ENCODE results near the gene OR52K2. TPM values are rescaled to one million over a fixed set of nuclear protein-coding genes. Genes with fewer than 3 reads are reported as not detected.
"Not testable (repeated sequence)": the region's sequence is repeated elsewhere in the genome, so short reads cannot be mapped to it uniquely, and the experiment has no call there.

OR52K2 gene
- total RNA-seq, 1 donor from 2014 or later: not detected

DNA sequence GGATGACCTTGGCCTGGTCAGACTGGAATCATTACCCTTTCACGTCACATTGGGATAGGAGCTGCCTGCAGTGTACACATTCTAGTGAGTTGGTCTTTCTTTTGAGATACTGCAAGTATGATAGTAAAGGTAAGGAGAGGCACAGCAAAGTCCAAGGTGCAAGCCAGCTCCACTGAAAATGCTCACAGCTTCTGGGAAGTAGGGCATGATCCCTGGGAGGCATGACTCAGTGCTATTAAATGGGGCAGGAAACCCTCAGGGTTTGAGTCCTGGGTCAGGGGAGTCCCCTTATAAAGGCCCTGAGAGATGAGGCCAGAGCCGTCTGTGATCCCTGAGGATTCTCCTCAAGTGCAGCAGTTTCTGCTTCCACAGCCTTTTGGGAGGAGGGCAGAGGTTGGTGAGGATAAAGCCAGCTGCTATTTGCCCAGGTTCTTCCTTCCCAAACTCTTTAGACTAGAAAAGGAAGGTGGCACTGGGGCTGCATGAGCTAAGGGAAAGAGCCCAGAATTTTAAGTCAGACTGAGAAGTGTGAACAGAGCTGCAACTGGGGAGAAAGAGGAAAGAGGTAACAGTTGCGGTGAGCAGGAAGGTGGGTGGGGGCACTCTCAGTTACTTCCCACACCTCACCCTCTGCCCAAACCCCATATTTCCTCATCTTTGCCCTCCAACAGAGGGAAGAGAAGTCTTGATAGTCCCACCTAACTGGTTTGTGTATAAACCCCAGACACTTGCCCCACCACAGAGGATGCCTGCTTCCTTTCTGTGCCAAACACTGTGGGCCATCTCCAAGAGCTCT, 18.9 kb downstream of the OR52K2 start:
- ATAC-seq: no peak

DNA sequence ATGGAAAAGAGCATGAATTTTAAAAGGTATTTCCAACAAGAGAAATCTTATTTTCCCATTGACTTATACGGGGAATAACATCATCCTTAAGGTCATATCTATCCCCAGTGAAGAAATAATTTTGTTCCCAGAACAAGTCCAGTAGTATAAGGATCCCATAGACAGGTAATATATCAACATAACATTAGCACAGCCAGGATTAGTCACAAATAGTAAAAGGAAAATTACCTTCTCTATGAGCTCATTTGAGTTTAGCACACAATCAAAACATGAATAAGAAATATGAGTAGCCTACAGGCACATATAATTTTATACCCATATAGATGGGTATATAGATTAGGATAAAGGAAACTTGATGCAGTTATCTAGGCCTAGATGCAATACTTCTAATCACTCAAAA, 30.5 kb downstream of the OR52K2 start:
- ATAC-seq: no peak
- intact Hi-C loops (cut with micrococcal nuclease): no loop called here
- DNase-seq: no peak

More for the DNA sequence above, 18.9 kb downstream of the OR52K2 start:
- intact Hi-C loops (cut with micrococcal nuclease): no loop called here
- DNase-seq: no peak

DNA sequence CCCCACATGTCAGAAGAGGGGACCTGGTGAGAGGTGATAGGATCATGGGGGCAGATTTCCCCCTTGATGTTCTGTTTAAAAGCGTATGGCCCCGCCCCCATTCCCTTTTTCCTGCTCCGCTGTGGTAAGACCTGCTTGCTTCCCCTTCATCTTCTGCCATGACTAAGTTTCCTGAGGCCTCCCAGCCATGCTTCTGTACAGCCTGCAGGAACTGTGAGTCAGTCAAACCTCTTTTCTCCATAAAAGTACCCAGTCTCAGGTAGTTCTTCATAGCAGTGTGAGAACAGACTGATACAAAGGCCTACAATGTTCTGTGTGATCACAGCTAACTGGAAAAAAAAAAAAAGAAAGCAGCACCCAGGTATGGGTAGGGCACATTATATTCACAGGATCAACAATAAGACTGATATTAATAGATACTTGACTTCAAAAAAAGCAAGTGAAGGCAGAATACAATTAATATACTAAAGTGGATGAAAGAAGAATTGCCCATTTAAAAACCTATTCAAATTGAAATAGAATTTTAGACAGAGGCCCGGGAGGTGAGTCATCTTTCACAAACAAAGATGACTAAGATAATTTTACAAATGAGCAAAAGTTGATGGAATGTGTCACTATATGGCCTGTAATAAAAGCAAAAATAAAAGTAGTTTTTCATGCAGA, 31.6 kb downstream of the OR52K2 start:
- intact Hi-C loops (cut with micrococcal nuclease): no loop called here
- DNase-seq (no peak), ATAC-seq (no peak)

DNA sequence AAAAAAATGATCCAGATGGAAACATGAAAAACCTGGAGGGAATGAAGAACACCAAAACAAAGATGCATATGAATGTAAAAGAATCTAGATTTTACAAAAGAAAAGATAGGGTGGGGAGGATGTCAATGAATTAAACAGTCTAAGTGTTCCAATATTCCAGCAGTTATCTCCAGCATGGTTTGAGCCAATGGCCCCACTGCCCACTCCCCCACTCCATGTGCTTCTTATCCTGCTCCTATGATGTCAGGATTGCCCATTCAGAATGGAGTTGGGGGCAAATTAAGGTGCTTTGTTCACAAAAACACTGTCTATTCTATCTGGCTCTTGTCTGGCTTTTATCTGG, 32.1 kb downstream of the OR52K2 start:
- ATAC-seq: no peak
- no peak for DNase-seq
- intact Hi-C loops (cut with micrococcal nuclease): no loop called here

DNA sequence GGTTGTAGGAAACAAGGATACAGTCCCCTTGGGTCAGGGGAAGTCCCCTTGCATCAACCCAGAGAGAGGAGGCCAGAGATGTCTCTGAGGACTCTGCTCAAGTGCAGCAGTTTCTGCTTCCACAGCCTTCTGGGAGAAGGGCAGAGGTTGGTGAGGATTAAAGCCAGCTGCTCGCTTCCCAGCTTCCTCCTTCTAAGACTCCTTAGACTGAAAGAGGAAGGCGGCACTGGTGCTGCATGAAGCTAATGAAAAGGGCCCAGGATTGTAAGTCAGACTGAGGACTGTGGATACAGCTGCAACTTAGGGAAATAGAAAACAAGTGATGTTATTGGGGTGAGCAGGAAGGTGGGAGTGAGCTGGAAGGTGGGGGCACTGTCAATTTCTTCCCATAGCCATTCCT, 33.4 kb downstream of the OR52K2 start, which contains the start of gene OR52K1:
OR52K1 (plus strand) TSS at position 202 of the 400 bp plus-strand sequence. CDS start 6,255 bp downstream, outside the sequence.
- intact Hi-C loops (cut with micrococcal nuclease): no loop called here
- no peak for DNase-seq
- peak; percentile 26 for ATAC-seq

- no peak for DNase-seq
- no peak for ATAC-seq
- intact Hi-C loops (cut with micrococcal nuclease): no loop called here
These were observed 35.2 kb downstream of the OR52K2 start for GRCh38 chr11:4484310-4484709.

- DNase-seq, ATAC-seq: not testable (repeated sequence)
- intact Hi-C loops (cut with micrococcal nuclease): loop anchor here (5.0 kb wide), 1 partner anchor 304 kb away; no protein-coding TSS in a partner anchor
These were observed 42.3 kb downstream of the OR52K2 start for GRCh38 chr11:4491405-4491804.

DNA sequence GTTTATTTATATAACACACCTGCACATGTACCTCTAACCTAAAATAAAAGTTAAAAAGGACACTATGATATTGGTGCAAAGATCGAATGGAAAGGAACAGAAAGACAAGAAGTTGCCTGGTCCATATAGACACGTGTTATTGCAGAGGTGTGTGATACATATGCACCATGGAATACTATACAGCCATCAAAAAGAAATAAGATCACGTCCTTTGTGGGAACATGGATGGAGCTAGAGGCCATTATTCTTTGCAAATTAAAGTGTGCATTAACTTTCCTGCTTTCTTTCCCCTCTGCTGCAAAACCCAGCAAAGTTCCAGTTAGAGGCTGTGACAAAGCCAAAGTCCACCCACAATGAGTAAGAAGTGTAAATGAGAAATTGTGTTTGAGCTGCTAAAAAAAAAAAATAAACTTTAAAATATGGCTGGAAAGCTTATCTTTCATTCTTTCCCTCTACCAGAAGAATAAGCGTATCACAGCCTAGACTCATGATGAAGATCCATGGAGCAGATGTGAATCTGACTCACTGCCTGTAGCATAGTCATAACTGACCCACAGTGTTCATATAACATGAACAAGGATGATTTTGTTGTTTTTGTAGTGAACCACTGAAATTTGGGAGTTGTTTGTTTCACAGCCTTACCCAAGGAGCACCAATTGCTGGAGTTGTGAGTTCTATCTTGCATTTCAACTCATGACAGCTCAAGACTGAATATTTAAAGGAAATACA, 42.9 kb downstream of the OR52K2 start:
- ATAC-seq: no peak
- intact Hi-C loops (cut with micrococcal nuclease): loop anchor here (5.0 kb wide), 1 partner anchor 305 kb away; no protein-coding TSS in a partner anchor

DNA sequence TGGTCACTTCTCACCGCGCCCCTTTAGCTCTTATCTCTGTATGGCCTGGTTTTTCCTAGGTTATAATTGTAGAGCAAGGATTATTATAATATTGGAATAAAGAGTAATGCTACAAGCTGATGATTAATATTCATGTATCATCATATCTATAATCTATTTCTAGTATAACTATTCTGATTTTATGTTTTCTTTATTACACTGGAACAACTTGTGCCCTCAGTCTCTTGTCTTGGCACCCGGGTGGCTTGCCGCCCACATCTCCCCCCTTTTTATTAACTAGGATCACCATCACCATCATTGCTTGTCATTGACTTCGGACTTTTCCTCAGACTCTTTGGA, 44.4 kb downstream of the OR52K2 start:
- intact Hi-C loops (cut with micrococcal nuclease): loop anchor here (5.0 kb wide), 1 partner anchor 306 kb away; no protein-coding TSS in a partner anchor
- ATAC-seq (no peak), DNase-seq (no peak)

More for the DNA sequence above, 42.9 kb downstream of the OR52K2 start:
- no peak for DNase-seq

DNA sequence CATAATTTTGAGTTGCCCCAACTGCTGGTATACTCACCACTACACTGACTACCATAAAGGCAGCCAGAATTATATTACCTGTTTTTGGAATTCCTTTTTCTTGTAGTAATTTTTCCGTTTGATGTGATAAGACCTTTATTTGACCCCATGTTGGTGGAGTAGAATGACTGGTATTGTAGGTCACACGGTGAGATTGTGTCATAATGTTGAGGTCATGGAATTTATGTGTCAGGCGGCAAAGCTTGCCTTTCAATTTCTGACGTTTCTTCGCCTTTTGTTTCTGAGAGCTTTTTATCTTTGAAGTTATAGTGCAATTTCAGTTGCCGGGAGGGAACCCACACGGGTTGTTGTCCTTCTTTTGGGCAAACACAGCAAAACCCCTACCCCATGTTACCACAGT, 46.4 kb downstream of the OR52K2 start:
- ATAC-seq (no peak), DNase-seq (no peak)
- intact Hi-C loops (cut with micrococcal nuclease): no loop called here

DNA sequence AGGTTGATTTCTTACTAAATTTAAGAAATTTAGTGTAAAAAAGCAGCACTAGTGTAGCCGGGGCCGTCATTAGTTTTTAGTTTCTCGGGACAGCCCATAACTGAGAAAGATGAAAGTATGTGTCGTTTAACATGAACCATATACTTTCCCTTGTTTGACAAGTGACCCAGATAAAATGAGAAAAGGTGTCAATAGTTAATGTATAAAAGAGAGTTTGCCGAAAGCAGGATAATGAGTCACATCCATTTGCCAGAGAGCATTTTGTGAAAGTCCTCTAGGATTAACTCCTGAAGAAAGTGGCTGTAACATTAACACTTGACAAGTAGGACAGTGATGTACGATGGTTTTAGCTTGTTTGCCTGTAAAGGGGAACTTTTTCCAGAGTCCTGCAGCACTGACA, 46.9 kb downstream of the OR52K2 start:
- intact Hi-C loops (cut with micrococcal nuclease): no loop called here
- ATAC-seq: no peak

DNA sequence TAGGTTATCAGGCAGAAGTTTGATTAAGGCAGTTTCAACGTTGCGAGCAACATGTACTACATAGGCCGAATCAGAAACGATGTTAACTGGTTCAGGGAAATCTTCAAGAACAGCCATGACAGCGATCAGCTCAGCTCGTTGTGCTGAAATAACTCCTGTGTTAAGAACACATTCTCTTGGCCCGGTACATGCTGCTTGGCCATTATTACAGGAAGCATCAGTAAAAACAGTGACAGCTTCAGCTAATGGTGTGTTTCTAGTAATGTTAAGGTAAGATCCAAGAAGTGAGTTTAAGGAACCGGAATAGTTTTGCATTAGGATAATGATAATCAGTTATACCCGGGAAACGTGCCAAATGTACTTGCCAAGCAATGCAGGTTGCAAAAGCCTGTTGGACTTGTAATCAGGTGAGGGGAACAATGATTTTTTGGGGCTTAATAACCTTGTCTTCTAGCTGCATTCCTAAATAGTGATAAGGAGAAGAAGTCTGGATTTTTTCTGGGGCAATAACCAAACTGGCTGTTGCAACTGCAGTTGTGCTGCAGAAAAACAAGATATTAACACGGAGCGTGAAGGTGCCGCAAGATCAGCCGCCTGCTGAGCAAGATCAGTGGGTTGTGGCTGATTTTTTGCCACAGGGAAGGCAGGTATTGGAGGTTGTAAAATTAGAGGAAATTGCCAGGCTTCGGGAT, 47.6 kb downstream of the OR52K2 start:
- DNase-seq: no peak
- ATAC-seq: no peak

More for the DNA sequence above, 46.9 kb downstream of the OR52K2 start:
- no peak for DNase-seq

More for the DNA sequence above, 47.6 kb downstream of the OR52K2 start:
- intact Hi-C loops (cut with micrococcal nuclease): no loop called here

Other genes starting within 250 kb of the OR52K2 start
- gene OR52B4, start 80.9 kb upstream of the OR52K2 start, total RNA-seq: not detected
- gene TRIM21, start 55.6 kb upstream of the OR52K2 start, total RNA-seq: 9.9 TPM
- gene OR52K1, start 33.4 kb downstream of the OR52K2 start, total RNA-seq: not detected
- not detected for gene OR52M1, start 95.9 kb downstream of the OR52K2 start, total RNA-seq
- not detected for gene OR52I2, start 132.4 kb downstream of the OR52K2 start, total RNA-seq
- gene OR52I1, start 144.7 kb downstream of the OR52K2 start, total RNA-seq: not detected
- 10.6 TPM for gene TRIM68, start 158.9 kb downstream of the OR52K2 start, total RNA-seq
- gene OR51D1, start 188.2 kb downstream of the OR52K2 start, total RNA-seq: not detected
- gene OR51E1, start 194.7 kb downstream of the OR52K2 start, total RNA-seq: 1.8 TPM
- gene OR51E2, start 248.6 kb downstream of the OR52K2 start, total RNA-seq: not detected

Measured in left ventricle myocardium superior (tissue), 1 donor.